Neural progenitor cell (in vitro differentiated cells): ENCODE results near the gene RUNX1.

Experiments
- EZH2 ChIP-seq: fragments of 200-600 bp; sonication (generic); IDR thresholded peaks from 2 replicates; pipeline ENCODE4 v1.6.1; 2017; ENCODE audit warnings: antibody characterized with exemption, mild to moderate bottlenecking, moderate library complexity
- EZH2phosphoT487 ChIP-seq: fragments of 200-600 bp; sonication (generic); IDR thresholded peaks from 2 replicates; pipeline ENCODE4 v1.6.1; 2017; ENCODE audit warnings: antibody characterized with exemption
- TF ChIP-seq, protein P1 (sequence below): fragments of 200-600 bp; sonication (generic); IDR thresholded peaks from 2 replicates; pipeline ENCODE4 v1.5.1; 2017; ENCODE audit warnings: antibody characterized with exemption, mild to moderate bottlenecking

DNA sequence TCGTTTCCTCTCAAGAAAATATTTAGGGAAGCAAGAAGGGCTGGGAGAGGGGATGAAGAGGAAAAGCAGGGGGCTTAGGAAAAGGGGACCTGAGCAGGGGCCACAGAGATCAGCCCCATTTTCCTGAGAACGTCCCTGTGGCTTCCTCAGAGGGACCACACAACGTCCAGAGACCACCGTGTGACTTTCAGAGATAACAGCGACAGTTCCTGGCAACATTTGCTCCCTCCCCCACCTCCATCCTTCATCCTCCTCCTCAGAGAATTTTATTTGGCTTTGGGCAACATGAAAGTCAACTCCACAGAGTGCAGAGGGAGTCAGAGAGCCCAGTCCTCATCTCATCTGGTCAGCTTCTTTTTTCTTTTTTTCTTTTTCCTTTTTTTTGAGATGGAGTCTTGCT is 50.9 kb downstream of the RUNX1 start:
- TF ChIP-seq, protein P1, sequence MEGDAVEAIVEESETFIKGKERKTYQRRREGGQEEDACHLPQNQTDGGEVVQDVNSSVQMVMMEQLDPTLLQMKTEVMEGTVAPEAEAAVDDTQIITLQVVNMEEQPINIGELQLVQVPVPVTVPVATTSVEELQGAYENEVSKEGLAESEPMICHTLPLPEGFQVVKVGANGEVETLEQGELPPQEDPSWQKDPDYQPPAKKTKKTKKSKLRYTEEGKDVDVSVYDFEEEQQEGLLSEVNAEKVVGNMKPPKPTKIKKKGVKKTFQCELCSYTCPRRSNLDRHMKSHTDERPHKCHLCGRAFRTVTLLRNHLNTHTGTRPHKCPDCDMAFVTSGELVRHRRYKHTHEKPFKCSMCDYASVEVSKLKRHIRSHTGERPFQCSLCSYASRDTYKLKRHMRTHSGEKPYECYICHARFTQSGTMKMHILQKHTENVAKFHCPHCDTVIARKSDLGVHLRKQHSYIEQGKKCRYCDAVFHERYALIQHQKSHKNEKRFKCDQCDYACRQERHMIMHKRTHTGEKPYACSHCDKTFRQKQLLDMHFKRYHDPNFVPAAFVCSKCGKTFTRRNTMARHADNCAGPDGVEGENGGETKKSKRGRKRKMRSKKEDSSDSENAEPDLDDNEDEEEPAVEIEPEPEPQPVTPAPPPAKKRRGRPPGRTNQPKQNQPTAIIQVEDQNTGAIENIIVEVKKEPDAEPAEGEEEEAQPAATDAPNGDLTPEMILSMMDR = no peak
- TF ChIP-seq EZH2 (no peak), EZH2phosphoT487 (no peak)
